GM19025 (cell line): ENCODE results near the gene GTPBP6.
A peak's percentile ranks its signal among the peaks of the same experiment; 100 is the strongest.

Experiments used
- ATAC-seq: cut with Tn5 transposase; IDR thresholded peaks from one replicate; pipeline ENCODE4 v1.9.1; 2021; ENCODE audit warnings: mild to moderate bottlenecking, low read depth, moderate library complexity; ENCODE audit not compliant: unreplicated experiment

GTPBP6 gene, protein sequence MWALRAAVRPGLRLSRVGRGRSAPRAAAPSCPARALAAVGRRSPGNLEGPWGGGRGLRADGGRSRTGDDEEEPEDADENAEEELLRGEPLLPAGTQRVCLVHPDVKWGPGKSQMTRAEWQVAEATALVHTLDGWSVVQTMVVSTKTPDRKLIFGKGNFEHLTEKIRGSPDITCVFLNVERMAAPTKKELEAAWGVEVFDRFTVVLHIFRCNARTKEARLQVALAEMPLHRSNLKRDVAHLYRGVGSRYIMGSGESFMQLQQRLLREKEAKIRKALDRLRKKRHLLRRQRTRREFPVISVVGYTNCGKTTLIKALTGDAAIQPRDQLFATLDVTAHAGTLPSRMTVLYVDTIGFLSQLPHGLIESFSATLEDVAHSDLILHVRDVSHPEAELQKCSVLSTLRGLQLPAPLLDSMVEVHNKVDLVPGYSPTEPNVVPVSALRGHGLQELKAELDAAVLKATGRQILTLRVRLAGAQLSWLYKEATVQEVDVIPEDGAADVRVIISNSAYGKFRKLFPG

DNA sequence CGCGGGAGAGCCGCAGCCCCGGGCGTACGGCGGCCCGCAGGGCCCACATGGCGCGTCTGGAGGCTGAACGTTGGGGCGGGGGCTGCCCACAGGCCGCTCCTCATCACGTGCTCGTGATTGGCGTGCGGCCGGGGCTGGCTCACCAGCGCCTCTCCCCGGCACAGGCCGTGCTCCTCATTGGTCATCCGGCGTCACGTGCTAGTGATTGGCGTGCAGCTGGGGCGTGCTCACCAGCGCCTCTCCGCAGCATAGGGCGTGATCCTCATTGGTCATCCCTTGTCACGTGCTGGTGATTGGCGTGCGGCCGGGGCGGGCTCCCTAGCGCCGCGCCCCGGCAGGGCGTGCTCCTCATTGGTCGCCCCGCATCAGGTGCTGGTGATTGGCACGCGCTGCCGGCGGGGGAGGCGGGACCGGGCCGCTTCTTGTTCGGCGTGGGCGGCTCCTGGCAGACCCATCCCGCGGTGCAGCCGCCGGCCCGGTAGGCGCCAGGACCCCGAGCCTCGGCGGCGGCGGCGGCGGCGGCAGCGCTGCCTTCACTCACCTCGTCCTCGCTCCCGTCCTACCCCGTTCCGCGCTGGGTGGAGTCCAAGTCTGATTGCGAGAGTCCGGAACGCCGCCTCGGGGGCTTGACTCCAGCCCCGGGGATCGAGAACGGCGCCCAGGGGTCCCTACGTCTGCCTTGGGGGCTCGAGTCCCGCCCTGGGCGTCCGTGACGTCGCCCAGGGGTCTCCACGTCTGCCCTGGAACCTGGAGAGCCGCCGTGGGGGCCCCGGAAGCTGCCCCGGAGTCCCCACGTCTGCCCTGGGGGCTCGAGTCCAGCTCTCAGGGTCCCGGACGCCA lies at the start of gene GTPBP6:
GTPBP6 (minus strand) TSS at position 58 of the 840 bp plus-strand sequence; CDS start at position 49, 9 bp downstream.
- ATAC-seq: peak; percentile 81

- no peak for ATAC-seq
These were observed 49.3 kb upstream of the GTPBP6 start for GRCh38 chrX:367866-368265.

GRCh38 chrX:367349-367748 lies 48.8 kb upstream of the GTPBP6 start:
- no peak for ATAC-seq

DNA sequence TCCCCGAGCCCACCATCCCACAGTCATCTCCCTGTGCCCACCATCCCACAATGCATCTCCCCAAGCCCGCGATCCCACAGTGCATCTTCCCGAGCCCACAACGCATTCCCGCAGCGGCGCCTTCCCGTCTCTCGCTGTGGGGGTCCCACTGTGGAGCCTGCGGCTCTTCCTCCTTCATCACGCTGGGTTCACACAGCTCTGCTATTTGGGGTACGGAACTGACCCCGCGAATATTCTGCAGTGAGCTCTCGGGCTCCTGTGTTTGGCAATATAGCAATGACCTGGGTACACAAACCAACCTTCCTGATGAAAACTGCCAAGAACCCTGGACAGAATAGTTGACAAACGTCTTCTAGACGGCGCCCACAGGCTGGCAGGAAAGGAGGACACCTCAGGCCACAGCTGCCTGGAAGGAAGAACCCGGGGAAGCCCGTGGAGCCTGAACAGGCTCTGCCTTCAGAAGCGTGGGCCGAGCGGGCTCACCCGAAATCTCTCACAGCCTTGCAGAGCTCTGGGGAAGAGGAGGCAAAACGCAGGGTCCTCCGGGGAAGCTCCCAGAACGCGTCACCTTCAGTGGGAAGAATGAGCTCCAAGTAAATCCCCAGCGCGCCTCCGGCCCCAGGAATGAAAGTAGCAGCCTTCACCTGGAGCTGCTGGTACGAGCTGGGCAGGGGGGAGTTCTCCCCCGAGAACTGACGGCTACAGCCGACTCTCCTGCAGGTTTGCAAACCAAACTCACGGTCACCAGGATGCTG lies 45.2 kb upstream of the GTPBP6 start:
- ATAC-seq: no peak

GRCh38 chrX:362937-363620 lies 44.5 kb upstream of the GTPBP6 start:
- ATAC-seq: no peak

DNA sequence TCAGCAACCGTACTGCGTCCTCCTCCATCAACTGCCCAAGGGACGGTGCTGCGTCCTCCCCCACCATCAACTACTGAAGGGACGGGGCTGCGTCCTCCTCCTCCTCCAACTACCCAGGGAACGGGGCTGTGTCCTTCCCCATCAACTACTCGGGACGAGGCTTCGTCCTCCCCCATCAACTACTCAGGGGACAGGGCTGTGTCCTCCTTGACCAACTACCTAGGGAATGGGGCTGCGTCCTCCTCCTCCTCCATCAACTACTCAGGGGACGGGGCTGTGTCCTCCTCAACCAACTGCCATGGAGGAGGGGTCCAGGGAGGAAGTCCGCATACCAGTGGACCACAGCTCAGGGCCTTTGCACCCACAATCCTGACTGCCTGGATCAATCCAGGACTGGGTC lies 43.8 kb upstream of the GTPBP6 start:
- ATAC-seq: no peak

DNA sequence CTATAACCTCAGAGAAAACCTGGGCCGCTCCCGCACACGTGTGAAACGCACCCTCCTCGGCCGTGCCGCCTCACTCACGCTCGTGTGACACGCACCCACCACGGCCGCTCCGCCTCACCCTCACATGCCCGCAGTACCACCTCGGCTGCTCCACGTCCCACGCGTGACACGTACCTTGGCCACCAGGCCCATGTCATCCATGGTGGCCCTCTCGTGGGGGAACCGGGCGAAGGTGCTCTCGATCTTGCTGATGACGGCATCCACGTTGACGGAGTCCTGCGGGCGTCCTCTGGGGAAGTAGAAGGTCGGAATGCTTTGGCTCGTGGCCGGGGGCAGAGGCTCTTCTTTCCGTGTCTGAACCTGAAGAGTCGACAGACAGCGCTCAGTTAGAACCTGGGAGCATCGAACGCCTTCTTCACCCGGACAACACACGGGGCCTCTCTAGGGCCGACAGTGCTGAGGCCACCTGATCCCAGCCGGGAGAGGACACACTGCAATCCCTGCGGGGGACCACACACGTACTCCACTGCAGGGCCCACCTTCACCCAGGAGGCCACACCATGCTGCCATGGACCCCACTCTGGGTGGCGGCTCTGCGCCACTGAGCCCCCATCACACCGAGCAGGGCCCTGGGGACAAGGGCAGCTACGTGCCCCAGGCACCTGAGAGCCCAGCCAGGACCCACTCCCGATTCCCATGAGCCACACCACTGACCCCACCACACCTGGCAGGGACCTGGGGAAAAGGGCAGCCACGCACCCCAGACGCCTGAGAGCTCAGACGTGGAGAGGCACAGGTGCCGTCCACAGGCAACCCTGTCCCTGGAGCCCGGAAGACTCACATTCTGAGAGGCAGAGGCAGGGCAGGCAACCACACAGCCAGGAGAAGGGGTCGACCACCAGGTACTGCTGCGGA lies 42.9 kb upstream of the GTPBP6 start:
- no peak for ATAC-seq

GRCh38 chrX:360496-361150 lies 42.0 kb upstream of the GTPBP6 start:
- ATAC-seq: no peak

DNA sequence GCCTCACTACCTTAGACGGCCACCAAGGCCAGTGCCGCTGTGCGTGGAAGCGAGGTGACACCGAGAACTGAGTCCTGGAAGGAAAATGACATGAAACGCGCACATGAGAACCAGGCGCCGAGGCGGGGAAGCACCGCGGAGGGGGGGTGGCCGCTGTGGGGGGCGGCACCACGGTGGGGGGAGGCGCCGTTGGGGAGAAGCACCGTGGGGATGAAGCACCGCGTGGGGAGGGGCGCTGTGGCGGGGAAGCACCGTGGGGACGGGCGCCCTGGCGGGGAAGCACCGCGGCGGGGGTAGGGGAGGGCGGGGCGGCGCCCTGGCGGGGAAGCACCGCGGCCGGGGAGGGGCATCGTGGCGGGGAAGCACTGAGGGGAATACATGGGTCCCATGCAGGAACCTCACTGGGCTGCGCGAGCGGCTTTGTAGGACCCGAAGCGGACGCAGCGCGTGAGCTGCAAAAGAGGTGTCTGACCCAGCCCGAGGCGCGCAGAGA lies 40.1 kb upstream of the GTPBP6 start:
- no peak for ATAC-seq

DNA sequence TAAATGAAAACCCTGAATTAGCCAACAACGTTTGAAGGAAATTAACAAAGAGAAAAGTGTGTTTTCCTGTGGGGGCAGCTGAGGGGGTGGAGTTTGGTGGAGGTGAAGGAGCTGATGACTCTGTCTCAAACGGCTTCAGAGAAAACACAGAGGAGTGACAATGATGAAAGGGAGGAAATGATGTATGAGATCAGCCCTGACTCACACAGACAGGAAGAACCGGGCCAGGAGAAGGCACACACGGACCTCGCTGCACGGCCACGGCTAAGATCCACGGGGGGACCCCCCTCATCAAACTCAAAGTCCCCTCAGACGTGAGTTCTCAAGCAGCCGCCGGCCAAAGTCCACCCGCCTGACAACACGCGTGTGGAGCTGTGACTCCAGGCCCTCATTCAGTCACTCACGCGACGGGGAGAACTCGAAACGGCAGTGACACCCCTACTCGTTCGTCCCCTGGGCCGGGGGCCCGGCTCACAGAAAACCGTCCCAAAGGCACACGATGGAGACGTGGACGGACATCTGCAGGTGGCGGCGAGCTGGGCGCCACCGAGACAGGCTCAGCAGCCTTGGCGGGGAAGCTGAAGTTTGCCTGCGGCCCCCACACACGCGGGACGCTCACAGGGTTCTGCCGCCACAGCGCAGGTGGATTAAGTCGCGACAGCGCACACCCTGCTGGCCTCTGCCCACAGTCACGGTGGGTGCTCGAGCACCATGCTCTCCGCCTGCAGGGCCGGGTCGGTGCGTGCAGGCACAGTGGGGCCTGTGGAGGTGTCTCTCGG lies 39.3 kb upstream of the GTPBP6 start:
- no peak for ATAC-seq

DNA sequence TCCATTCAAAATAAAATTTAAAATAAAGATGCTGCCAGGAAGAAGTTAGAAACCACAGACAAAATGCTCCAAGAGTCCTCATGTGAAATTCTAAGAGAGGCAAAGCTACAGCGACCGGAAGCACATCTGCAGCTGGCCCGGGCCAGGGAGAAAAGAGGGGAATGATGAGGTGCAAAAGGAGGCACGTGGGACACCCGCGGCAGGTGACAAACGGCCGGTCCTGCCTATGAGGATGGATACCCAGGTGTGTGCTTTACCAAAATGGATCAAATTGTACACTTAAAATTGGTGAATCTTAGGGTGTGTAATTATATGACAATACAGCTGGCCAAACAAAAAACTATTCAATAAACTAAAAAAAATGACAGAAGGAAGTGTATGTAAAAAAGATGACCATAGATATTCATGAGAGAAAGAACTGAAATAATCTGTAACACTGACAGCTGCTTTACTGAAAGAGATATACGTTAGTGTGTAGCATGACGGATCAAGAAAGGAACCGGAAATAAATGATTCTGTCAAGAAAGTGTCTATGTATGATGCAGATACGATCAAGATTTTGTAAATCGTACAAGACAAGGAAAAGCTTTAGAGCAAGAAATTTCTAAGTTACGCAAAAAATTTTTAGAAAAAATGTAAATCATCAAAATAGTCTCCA lies 38.6 kb upstream of the GTPBP6 start:
- no peak for ATAC-seq

GRCh38 chrX:356385-357034 lies 37.9 kb upstream of the GTPBP6 start:
- ATAC-seq: no peak

GRCh38 chrX:355329-356050 lies 36.9 kb upstream of the GTPBP6 start:
- no peak for ATAC-seq

DNA sequence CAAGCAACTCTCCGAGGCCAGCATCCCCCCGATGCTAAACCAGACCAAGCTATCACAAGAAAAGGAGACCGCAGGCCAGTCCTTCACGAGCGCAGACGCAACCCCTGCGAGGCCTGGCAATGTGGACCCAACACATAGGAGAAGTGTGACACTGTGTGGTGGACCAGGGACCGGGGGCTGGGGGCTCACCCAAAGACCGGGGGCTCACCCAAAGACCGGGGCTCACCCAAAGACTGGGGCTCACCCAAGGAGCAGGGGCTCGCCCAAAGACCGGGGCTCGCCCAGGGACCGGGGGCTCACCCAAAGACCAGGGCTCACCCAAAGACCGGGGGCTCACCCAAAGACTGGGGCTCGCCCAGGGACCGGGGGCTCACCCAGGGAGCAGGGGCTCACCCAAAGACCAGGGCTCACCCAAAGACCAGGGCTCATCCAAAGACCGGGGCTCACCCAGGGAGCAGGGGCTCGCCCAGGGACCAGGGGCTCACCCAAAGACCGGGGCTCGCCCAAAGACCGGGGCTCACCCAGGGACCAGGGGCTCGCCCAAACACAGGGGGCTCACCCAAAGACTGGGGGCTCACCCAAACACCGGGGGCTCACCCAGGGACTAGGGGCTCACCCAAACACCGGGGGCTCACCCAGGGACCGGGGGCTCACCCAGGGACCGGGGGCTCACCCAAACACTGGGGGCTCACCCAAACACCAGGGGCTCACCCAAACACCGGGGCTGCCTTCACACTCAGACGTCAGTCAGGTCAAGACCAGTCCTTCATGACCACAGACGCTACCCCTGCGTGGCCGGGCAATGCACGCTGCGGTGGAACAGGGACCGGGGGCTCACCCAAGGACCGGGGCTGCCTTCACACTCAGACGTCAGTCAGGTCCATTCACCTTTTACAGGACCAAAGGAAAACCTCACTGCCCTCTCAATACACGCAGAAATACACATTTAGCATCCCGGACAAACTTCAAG lies 35.3 kb upstream of the GTPBP6 start:
- ATAC-seq: no peak
